GM21717 (cell line): ENCODE results near the gene ALOXE3.

Experiments used
- ATAC-seq: cut with Tn5 transposase; IDR thresholded peaks from one replicate; pipeline ENCODE4 v1.9.1; 2021; ENCODE audit warnings: mild to moderate bottlenecking, moderate library complexity; ENCODE audit not compliant: unreplicated experiment

ALOXE3 gene

GRCh38 chr17:8142887-8143580 is 24.7 kb upstream of the ALOXE3 start:
- ATAC-seq = no peak

- no peak for ATAC-seq
These were observed 24.0 kb upstream of the ALOXE3 start for GRCh38 chr17:8142158-8142886.

GRCh38 chr17:8141741-8142140 is 23.4 kb upstream of the ALOXE3 start:
- ATAC-seq = no peak

- no peak for ATAC-seq
These were observed 22.7 kb upstream of the ALOXE3 start for GRCh38 chr17:8141045-8141444.

- no peak for ATAC-seq
These were observed 22.0 kb upstream of the ALOXE3 start for GRCh38 chr17:8140065-8141029.

GRCh38 chr17:8138672-8139371 is 20.5 kb upstream of the ALOXE3 start:
- peak; percentile 62 for ATAC-seq

GRCh38 chr17:8138374-8138671 is 20.0 kb upstream of the ALOXE3 start:
- ATAC-seq = no peak

GRCh38 chr17:8137645-8138373 is 19.5 kb upstream of the ALOXE3 start:
- no peak for ATAC-seq

- ATAC-seq = no peak
These were observed 15.6 kb upstream of the ALOXE3 start for GRCh38 chr17:8133941-8134340.

GRCh38 chr17:8133399-8133798 is 15.1 kb upstream of the ALOXE3 start:
- ATAC-seq = no peak

- no peak for ATAC-seq
These were observed 13.6 kb upstream of the ALOXE3 start for GRCh38 chr17:8131844-8132441.

GRCh38 chr17:8128125-8128784 is 9.9 kb upstream of the ALOXE3 start:
- no peak for ATAC-seq

GRCh38 chr17:8126491-8127066 is 8.3 kb upstream of the ALOXE3 start:
- ATAC-seq = no peak

GRCh38 chr17:8125947-8126490 is 7.7 kb upstream of the ALOXE3 start:
- no peak for ATAC-seq

GRCh38 chr17:8125154-8125946 is 7.0 kb upstream of the ALOXE3 start:
- ATAC-seq = no peak

GRCh38 chr17:8124350-8125153 is 6.2 kb upstream of the ALOXE3 start:
- ATAC-seq = no peak

GRCh38 chr17:8123695-8124349 is 5.5 kb upstream of the ALOXE3 start, which contains the start of gene HES7:
HES7 (minus strand) TSS chr17:8124106; CDS start chr17:8124084, 22 bp downstream.
- ATAC-seq = no peak
